HCEC 1CT (cell line): ENCODE results near the gene FILIP1L.
A peak's percentile ranks its signal among the peaks of the same experiment; 100 is the strongest.

ENCODE experiments used
- DNase-seq: peaks from one replicate; pipeline ENCODE4 v3.0.0-alpha.2; 2017

Gene FILIP1L

GRCh38 chr3:99881121-99881524 is 233.2 kb downstream of the FILIP1L start:
- DNase-seq, result no peak

DNA sequence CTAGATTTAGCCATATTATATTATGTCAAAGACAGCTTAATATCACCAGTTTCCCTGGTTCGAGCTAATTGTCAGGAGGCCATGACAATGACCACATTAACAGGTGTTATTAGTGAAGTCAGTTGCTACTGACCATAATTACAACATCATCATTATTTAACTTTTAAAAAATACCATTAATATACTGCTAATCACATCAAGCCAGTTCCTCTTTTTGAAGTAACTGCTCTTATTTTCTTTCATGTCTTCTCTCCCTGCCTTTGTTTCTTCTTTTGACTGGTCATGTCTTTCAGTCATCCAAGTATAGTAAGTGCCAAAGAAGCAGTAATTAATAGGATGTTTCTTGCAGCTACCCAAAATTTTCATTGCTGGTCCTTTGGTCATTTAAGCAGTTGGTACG is 235.0 kb downstream of the FILIP1L start:
- no peak for DNase-seq

DNA sequence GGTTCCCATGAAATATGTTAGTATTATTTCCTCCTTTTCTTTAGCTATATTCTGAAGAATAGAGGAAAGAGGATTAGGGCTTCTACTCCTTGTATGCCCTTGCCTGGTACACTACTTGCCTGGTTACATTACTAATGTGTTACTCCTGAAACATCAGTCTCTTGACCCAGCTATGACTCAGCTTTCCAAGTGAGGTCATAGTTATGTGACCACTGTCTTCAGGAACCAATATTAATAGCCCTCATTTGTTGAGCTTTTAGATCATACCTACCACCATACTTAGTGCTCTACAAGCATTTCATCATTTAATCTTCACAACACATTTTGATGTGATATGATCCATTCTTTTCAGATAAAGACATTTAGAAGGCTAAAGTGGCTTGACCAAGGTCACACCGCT is 236.3 kb downstream of the FILIP1L start:
- peak; percentile 91 for DNase-seq

GRCh38 chr3:99877031-99877579 is 237.2 kb downstream of the FILIP1L start:
- no peak for DNase-seq

DNA sequence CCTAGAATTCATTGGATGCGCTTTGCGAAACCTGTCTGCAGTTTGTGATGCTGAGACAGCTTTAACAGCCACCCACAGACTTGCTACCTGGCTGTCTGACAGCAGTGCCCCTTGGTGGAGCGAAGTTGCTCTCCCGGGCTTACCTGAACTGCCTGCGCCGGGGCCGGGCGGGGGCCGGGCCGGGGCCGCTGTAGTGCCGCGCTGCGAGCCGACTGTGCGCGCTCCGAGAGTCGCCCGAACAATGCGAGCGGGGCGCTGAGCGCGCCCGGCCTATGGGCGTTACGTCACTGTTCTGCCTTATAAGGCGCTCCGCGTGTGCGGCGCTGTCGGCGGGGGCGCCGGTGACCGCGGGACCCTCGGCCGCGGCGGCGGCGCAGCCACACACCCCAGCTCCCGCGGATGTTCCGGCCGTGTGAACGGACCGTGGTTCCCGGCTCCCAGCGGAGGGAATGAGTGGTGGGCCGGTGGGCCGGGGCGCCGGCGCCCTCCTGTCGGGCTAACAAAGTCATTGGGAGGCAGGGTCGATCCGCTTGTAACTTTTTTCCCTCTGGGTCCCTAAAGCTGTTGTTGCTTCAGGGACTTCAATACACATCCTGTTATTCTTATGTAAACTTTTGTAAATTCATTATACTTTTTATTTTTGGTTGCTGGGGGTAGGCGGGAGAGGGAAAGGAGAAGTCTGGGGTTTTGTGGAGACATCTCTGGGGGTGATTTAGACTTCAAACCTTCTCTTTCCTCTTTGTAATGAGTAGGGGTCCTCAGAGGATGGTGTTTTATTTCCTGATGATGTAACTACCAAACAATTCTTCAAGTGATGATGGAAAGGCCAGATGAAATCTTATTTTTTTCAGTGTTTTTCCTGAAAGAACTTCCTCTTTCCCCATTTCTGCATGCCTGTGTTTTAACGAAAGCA is 238.1 kb downstream of the FILIP1L start:
- DNase-seq, result peak; percentile 86

- DNase-seq, result peak; percentile 71
Measured at GRCh38 chr3:99875581-99875928, 238.7 kb downstream of the FILIP1L start.

DNA sequence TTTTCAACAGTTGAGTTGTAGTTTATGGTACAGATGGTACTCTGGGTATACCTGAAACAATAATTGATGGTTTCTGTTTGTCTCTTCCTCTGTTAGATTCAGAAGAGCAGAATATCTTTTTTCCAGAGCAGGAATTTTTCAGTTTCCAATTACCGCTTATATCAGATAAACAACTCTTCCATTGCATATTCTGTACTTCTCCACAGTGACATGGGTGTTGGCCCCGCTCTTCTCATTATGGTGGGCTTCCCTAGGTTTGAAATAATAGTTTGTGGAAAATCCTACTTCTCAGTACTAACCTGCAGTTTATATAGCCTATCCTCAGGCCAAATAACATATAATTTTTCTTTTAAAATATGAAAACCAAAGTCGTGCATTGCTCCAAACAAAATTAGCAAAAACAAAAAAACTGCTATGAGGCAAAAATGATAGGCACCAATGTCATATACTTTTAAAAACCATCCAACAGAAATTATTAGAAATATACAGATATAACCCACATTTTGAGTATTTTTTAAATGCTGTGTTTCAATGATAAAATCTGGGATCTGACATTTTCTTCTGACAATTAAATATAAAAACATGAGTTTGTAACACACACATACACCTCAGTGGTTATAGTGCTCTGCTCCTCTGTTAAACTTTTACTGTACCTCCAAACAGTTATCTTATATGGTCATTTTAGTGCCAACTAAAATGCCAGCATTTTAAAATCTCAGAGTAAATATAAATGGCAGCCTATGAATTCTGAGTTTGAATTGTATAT is 239.9 kb downstream of the FILIP1L start:
- no peak for DNase-seq

- DNase-seq, result no peak
Measured at GRCh38 chr3:99873269-99874102, 240.8 kb downstream of the FILIP1L start.

DNA sequence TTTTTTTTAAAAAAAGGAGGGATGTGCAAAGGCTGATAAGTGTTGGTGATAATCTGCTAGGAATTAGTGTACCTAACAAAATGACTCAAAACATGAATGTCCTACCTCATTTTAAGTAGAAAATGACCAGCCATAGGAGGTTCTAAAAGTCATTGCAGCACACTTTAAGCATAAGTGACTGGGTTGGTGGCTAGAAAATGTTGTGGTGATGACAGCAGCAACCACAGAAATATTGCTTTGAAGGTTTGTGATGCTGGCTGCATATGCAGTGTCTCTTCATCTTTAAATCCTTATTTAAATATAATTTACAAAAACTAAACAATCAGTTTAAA is 241.4 kb downstream of the FILIP1L start:
- DNase-seq, result no peak

DNA sequence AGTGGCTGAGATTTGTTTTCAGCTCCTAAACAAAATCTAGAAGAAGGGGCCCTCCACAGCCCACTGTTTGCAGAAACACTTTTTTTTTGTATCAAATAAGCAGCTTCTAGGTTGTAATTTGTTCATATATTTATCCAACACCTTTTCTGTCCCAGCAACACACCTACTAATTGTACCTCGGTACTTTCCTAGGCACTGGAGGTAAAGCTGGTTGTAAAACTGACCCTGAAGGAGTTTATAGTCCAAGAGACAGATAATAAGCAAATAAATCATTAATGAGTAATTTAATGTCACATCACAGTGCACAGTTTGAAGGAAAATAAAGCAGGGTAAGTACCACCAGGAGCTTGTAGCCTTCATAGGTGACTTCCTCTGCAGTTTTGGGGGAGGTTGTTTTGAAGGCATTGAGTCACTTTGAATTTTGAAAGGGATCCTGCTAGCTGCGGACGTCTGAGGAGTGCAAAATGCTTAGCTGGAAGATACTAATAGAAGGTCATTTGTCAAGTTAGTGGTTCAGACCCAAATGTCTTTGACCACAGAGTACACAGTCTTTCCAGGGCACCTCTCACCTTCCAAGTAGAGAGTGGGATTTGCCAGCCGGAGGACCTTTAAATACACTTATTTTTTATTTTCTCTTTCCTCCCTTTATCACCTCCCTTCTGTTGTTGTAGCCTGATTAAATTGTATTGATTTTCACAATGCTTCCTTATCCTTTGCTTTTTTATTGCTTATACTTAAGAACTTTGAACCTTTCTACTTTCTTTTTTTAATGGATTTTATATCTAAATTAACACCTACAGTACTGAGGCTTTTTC is 242.9 kb downstream of the FILIP1L start:
- DNase-seq, result no peak

- no peak for DNase-seq
Measured at GRCh38 chr3:99870712-99871111, 243.6 kb downstream of the FILIP1L start.

GRCh38 chr3:99869621-99870020 is 244.7 kb downstream of the FILIP1L start:
- no peak for DNase-seq

- DNase-seq, result no peak
Measured at GRCh38 chr3:99868311-99868646, 246.0 kb downstream of the FILIP1L start.

- DNase-seq, result no peak
Measured at GRCh38 chr3:99867594-99868310, 246.5 kb downstream of the FILIP1L start.

DNA sequence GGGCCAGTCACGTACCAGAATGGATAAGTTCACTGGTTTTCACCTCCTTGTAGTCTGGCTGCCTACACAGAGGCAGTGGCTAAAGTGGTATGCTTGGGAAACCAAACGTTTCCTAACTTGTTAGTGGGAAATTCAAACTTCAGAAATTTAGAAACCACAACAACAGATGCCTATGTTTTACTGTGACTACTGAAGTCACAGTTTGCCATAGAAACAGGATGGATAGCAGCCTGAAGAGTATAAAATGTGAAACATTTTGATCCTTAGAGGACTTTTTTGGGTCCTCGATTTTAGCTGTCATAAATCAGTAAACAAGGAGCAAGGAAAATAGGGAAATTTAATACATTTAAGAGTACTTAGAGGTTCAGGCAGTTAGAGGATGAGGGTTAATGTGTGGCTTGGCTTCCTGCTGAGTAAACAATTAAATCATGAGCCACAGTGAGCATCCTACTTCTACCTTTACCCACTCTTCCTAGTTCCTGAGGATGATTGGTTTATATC is 248.0 kb downstream of the FILIP1L start:
- peak; percentile 81 for DNase-seq

GRCh38 chr3:99865321-99865720 is 249.0 kb downstream of the FILIP1L start:
- peak; percentile 79 for DNase-seq

- DNase-seq, result no peak
Measured at GRCh38 chr3:99864289-99864688, 250.0 kb downstream of the FILIP1L start.

GRCh38 chr3:99863588-99863987 is 250.7 kb downstream of the FILIP1L start:
- DNase-seq, result no peak

DNA sequence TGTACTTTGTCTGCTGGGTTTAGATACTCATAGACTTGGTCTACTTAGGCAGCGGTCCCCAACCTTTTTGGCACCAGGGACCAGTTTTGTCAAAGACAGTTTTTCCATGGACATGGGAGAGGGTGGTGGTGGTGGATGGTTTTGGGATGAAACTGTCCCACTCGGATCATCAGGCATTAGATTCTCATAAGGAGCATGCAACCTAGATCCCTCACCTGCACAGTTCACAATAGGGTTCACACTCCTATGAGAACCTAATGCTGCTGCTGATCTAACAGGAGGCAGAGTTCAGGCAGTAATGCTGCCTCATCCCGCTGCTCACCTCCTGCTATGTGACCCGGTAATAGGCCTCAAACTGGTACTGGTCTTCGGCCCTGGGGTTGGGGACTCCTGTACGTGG is 251.3 kb downstream of the FILIP1L start:
- DNase-seq, result no peak

DNA sequence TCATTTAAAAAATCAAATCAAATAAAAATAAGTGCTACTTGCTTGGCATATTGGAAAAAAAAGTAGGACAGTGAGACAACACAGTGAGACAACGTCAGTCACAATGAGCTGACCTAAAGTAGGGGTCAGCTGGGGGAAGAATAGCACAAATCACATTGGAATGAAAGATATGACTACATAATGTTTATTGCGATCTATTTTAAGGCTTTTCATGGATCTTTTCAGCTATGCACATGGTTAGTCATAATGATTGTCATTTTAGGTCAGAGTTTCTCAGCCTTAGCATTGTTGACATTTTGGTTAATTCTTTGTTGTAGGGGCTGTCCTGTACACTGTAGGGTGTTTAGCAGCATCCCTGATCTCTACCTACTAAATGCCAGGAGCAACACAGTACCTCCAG is 252.1 kb downstream of the FILIP1L start:
- DNase-seq, result peak; percentile 96

- no peak for DNase-seq
Measured at GRCh38 chr3:99861216-99861615, 253.1 kb downstream of the FILIP1L start.
